ENCODE data around the gene DSCAML1. TPM values are rescaled to one million over a fixed set of nuclear protein-coding genes. Genes with fewer than 3 reads are reported as not detected.
A peak's percentile ranks its signal among the peaks of the same experiment; 100 is the strongest.

DSCAML1 gene
- total and polyA plus RNA-seq, 9 of the 15 experiments (the other 6 are each of a cell fraction or from before 2014, with no cell fraction given) = not detected

DNA sequence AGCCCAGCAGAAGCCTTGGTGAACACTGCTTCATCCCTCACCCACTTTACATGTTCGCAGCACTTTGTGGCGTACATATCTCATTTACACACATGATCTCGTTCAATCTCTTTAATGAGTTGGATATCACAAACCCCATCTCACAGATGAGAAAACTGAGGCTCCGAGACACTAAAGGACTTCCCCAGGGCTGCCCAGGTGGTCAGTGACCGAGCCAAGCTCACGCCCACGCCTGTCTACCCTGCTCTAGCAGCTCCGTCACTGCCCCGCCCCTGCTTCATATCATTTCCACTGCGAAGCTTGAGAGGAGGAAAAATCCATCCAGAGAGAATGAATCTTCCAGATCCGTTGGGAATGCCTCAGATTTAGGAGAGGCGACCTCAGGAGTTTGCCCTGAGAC lies 11.8 kb upstream of the DSCAML1 start (continued):
- TF ChIP-seq, protein P1, sequence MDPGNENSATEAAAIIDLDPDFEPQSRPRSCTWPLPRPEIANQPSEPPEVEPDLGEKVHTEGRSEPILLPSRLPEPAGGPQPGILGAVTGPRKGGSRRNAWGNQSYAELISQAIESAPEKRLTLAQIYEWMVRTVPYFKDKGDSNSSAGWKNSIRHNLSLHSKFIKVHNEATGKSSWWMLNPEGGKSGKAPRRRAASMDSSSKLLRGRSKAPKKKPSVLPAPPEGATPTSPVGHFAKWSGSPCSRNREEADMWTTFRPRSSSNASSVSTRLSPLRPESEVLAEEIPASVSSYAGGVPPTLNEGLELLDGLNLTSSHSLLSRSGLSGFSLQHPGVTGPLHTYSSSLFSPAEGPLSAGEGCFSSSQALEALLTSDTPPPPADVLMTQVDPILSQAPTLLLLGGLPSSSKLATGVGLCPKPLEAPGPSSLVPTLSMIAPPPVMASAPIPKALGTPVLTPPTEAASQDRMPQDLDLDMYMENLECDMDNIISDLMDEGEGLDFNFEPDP (CRISPR knock-in tag; IDR thresholded peaks at IDR 0.05) = no peak
- peak; percentile 65; the same call in 1 of the 2 replicates for TF ChIP-seq BCOR (IDR thresholded peaks at IDR 0.05)
- TF ChIP-seq CBFA2T3 (IDR thresholded peaks at IDR 0.05) = 0 out of 2 replicates have a peak, but pooled peaks have one; percentile 8
- TF ChIP-seq, protein P2, sequence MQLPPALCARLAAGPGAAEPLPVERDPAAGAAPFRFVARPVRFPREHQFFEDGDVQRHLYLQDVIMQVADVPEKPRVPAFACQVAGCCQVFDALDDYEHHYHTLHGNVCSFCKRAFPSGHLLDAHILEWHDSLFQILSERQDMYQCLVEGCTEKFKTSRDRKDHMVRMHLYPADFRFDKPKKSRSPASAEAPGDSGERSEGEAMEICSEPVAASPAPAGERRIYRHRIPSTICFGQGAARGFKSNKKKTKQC (CRISPR knock-in tag; IDR thresholded peaks at IDR 0.05) = no peak
- TF ChIP-seq EGR1 (conservative IDR thresholded peaks at IDR 0.05) = peak; percentile 86
- TF ChIP-seq RBM25 (IDR thresholded peaks at IDR 0.05; ENCODE audit: low read depth, low read length, severe bottlenecking) = peak; percentile 48
- TF ChIP-seq PHF20 (IDR thresholded peaks at IDR 0.05; ENCODE audit: partially characterized antibody) = no peak
- no peak for TF ChIP-seq NUFIP1 (IDR thresholded peaks at IDR 0.05; ENCODE audit: partially characterized antibody)
- no peak for TF ChIP-seq ZNF274 (IDR thresholded peaks at IDR 0.05; ENCODE audit: borderline replicate concordance, low read depth, low read length)
- TF ChIP-seq, protein P3, sequence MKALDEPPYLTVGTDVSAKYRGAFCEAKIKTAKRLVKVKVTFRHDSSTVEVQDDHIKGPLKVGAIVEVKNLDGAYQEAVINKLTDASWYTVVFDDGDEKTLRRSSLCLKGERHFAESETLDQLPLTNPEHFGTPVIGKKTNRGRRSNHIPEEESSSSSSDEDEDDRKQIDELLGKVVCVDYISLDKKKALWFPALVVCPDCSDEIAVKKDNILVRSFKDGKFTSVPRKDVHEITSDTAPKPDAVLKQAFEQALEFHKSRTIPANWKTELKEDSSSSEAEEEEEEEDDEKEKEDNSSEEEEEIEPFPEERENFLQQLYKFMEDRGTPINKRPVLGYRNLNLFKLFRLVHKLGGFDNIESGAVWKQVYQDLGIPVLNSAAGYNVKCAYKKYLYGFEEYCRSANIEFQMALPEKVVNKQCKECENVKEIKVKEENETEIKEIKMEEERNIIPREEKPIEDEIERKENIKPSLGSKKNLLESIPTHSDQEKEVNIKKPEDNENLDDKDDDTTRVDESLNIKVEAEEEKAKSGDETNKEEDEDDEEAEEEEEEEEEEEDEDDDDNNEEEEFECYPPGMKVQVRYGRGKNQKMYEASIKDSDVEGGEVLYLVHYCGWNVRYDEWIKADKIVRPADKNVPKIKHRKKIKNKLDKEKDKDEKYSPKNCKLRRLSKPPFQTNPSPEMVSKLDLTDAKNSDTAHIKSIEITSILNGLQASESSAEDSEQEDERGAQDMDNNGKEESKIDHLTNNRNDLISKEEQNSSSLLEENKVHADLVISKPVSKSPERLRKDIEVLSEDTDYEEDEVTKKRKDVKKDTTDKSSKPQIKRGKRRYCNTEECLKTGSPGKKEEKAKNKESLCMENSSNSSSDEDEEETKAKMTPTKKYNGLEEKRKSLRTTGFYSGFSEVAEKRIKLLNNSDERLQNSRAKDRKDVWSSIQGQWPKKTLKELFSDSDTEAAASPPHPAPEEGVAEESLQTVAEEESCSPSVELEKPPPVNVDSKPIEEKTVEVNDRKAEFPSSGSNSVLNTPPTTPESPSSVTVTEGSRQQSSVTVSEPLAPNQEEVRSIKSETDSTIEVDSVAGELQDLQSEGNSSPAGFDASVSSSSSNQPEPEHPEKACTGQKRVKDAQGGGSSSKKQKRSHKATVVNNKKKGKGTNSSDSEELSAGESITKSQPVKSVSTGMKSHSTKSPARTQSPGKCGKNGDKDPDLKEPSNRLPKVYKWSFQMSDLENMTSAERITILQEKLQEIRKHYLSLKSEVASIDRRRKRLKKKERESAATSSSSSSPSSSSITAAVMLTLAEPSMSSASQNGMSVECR (CRISPR knock-in tag; IDR thresholded peaks at IDR 0.05) = no peak
- no peak for TF ChIP-seq CEBPB (tag; IDR thresholded peaks at IDR 0.05)
- no peak for TF ChIP-seq ELF4 (CRISPR knock-in tag; IDR thresholded peaks at IDR 0.05)
- no peak for TF ChIP-seq EWSR1 (IDR thresholded peaks at IDR 0.05; ENCODE audit: borderline replicate concordance, low read depth, partially characterized antibody)
- TF ChIP-seq NCOA6 (IDR thresholded peaks at IDR 0.05) = no peak
- TF ChIP-seq ZBTB17 (CRISPR knock-in tag; IDR thresholded peaks at IDR 0.05) = no peak
- no peak for TF ChIP-seq POLR3G (IDR thresholded peaks at IDR 0.05; ENCODE audit: extremely low read depth, insufficient read length, insufficient replicate concordance)
- TF ChIP-seq PHF8 (IDR thresholded peaks at IDR 0.05; ENCODE audit: borderline replicate concordance, low read length) = no peak
- TF ChIP-seq, protein P4, sequence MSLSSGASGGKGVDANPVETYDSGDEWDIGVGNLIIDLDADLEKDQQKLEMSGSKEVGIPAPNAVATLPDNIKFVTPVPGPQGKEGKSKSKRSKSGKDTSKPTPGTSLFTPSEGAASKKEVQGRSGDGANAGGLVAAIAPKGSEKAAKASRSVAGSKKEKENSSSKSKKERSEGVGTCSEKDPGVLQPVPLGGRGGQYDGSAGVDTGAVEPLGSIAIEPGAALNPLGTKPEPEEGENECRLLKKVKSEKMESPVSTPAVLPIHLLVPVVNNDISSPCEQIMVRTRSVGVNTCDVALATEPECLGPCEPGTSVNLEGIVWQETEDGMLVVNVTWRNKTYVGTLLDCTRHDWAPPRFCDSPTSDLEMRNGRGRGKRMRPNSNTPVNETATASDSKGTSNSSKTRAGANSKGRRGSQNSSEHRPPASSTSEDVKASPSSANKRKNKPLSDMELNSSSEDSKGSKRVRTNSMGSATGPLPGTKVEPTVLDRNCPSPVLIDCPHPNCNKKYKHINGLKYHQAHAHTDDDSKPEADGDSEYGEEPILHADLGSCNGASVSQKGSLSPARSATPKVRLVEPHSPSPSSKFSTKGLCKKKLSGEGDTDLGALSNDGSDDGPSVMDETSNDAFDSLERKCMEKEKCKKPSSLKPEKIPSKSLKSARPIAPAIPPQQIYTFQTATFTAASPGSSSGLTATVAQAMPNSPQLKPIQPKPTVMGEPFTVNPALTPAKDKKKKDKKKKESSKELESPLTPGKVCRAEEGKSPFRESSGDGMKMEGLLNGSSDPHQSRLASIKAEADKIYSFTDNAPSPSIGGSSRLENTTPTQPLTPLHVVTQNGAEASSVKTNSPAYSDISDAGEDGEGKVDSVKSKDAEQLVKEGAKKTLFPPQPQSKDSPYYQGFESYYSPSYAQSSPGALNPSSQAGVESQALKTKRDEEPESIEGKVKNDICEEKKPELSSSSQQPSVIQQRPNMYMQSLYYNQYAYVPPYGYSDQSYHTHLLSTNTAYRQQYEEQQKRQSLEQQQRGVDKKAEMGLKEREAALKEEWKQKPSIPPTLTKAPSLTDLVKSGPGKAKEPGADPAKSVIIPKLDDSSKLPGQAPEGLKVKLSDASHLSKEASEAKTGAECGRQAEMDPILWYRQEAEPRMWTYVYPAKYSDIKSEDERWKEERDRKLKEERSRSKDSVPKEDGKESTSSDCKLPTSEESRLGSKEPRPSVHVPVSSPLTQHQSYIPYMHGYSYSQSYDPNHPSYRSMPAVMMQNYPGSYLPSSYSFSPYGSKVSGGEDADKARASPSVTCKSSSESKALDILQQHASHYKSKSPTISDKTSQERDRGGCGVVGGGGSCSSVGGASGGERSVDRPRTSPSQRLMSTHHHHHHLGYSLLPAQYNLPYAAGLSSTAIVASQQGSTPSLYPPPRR (CRISPR knock-in tag; IDR thresholded peaks at IDR 0.05; ENCODE audit: borderline replicate concordance) = no peak

All from K562 (cell line).